ENCODE measurements around the gene ENTPD7.
A peak's percentile ranks its signal among the peaks of the same experiment; 100 is the strongest.

The ENTPD7 gene, protein sequence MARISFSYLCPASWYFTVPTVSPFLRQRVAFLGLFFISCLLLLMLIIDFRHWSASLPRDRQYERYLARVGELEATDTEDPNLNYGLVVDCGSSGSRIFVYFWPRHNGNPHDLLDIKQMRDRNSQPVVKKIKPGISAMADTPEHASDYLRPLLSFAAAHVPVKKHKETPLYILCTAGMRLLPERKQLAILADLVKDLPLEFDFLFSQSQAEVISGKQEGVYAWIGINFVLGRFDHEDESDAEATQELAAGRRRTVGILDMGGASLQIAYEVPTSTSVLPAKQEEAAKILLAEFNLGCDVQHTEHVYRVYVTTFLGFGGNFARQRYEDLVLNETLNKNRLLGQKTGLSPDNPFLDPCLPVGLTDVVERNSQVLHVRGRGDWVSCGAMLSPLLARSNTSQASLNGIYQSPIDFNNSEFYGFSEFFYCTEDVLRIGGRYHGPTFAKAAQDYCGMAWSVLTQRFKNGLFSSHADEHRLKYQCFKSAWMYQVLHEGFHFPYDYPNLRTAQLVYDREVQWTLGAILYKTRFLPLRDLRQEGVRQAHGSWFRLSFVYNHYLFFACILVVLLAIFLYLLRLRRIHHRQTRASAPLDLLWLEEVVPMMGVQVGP

DNA sequence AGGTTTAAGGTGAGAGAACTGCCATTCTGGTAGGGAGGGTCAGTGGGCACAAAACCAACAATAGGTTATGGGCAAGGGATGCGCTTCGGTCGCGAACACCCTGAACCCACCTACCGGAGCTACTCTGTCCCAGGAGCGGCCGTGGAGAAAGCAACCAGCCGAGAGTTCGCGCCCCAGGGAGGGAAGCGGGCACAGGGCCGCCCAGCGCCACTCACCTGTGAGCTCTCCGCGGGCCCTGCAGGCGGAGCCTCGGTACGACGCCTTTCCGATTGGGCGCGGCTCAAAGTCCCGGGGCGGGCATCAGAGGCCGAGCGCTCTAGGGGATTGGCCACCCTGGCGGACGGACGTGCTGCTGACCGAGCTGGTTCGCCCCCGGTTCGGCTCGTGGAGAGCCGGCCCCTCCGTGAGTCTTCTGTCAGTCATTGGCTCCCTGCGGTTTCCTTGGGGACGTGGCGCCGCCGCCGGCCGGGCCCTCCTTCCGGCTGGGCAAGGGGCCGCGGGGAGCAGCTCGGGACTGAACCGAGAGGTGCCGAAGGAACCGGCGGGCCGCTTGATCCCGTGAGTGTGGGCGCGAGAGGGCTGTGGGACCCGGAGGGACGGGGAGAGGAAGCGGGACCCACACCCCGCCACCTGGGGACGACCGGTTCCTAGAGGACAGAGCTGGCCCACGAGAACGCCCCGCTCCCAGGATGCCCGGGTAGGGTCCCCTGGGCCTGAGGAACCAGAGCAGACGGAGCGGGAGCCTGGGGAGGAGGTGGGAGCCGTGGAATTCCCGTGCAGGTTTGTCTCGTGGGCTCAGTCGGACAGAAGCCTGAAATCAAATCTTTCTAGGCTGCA, at the start of gene ENTPD7:
Gene ENTPD7, plus strand, starts transcription at position 479 of the 837 bp plus-strand sequence. CDS start 448 bp downstream, outside the sequence.
- Histone ChIP-seq H3K9me3 (ENCODE audit: insufficient read depth, low read length) (no peaks in the 10 kb centered on the region), H3K79me2 (ENCODE audit: insufficient read depth, low read length) (no peaks in the 10 kb centered on the region), H3K36me3 (ENCODE audit: low read length) (no peaks in the 10 kb centered on the region), H2AFZ (ENCODE audit: low read depth, low read length, severe bottlenecking) (peak within 1 kb of the TSS; percentile 97), H3F3A (ENCODE audit: insufficient read depth) (no peaks in the 10 kb centered on the region), H3K27me3 (ENCODE audit: low read length) (no peaks in the 10 kb centered on the region), H3K4me3 (ENCODE audit: insufficient read depth, low read length, poor library complexity, severe bottlenecking) (peak within 1 kb of the TSS; percentile 85), H4K20me1 (ENCODE audit: low read depth, low read length) (no peaks in the 10 kb centered on the region), H3K9ac (ENCODE audit: low read length) (peak within 1 kb of the TSS; percentile 78), H3K4me2 (ENCODE audit: low read depth, low read length, poor library complexity, severe bottlenecking) (peak within 1 kb of the TSS; percentile 90), H3K9me2 (replicated peaks; ENCODE audit: insufficient read depth, low read length) (no peaks in the 10 kb centered on the region), H3K27ac (ENCODE audit: low read depth, low read length) (no peak within 1 kb of the TSS)
- no peak for TF ChIP-seq EZH2phosphoT487 (conservative IDR thresholded peaks at IDR 0.05; ENCODE audit: low read length)
- TF ChIP-seq, protein P1, sequence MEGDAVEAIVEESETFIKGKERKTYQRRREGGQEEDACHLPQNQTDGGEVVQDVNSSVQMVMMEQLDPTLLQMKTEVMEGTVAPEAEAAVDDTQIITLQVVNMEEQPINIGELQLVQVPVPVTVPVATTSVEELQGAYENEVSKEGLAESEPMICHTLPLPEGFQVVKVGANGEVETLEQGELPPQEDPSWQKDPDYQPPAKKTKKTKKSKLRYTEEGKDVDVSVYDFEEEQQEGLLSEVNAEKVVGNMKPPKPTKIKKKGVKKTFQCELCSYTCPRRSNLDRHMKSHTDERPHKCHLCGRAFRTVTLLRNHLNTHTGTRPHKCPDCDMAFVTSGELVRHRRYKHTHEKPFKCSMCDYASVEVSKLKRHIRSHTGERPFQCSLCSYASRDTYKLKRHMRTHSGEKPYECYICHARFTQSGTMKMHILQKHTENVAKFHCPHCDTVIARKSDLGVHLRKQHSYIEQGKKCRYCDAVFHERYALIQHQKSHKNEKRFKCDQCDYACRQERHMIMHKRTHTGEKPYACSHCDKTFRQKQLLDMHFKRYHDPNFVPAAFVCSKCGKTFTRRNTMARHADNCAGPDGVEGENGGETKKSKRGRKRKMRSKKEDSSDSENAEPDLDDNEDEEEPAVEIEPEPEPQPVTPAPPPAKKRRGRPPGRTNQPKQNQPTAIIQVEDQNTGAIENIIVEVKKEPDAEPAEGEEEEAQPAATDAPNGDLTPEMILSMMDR (IDR thresholded peaks at IDR 0.05; ENCODE audit: insufficient read depth, low read length, poor library complexity, severe bottlenecking): no peak

DNA sequence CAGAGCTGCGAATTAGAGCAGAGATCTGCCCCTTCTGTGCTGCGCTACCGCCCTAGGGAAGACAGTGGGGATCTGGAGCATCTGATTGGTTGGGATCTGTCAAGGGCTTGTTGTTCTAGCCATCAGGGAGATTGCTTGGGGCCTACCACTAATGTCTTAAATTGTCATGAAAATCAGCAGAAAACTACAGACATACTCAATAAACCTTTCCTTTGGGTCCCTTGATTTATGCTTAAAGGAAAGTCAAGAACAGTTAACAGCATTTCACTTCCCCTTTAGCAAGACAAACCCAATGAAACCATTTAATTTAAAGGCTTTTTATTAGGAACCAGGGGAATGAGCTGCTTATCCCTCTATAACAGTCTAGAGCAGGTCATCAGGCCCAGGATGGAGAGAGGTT, 49.1 kb upstream of the ENTPD7 start:
- Histone ChIP-seq H3K9me2 (replicated peaks; ENCODE audit: insufficient read depth, low read length) (no peaks in the 10 kb centered on the region), H3K9me3 (ENCODE audit: insufficient read depth, low read length) (no peaks in the 10 kb centered on the region), H3K4me3 (ENCODE audit: insufficient read depth, low read length, poor library complexity, severe bottlenecking) (no peak overlapping the region), H3K27me3 (ENCODE audit: low read length) (no peaks in the 10 kb centered on the region), H3K9ac (ENCODE audit: low read length) (no peak overlapping the region), H3K79me2 (ENCODE audit: insufficient read depth, low read length) (no peaks in the 10 kb centered on the region), H4K20me1 (ENCODE audit: low read depth, low read length) (no peaks in the 10 kb centered on the region), H3K36me3 (ENCODE audit: low read length) (no peaks in the 10 kb centered on the region; the same call in 1 of the 2 replicates), H3K27ac (ENCODE audit: low read depth, low read length) (no peak overlapping the region), H3F3A (ENCODE audit: insufficient read depth) (no peaks in the 10 kb centered on the region), H3K4me2 (ENCODE audit: low read depth, low read length, poor library complexity, severe bottlenecking) (no peak overlapping the region), H2AFZ (ENCODE audit: low read depth, low read length, severe bottlenecking) (no peak overlapping the region)
- TF ChIP-seq, protein P1 (IDR thresholded peaks at IDR 0.05; ENCODE audit: insufficient read depth, low read length, poor library complexity, severe bottlenecking): no peak
- TF ChIP-seq EZH2phosphoT487 (conservative IDR thresholded peaks at IDR 0.05; ENCODE audit: low read length): no peak

DNA sequence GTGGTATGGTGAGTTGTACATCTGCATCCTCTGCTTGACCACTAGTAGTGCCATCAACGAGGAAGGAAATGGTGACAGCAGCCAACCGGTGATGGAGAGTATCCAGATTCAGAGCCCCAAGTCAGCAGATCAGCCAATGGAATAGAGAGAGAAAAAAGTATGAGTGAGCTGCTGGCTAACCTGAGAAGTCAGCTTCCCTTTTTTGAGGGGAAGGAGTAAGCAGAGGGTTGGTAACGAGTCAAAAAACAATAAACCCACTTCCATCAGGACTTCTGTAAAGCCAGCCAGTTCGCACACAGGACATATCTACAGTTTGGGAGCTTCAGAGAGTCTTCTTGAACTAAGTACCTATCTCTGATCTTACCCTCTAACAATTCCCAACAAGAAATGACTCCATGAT, 48.0 kb upstream of the ENTPD7 start:
- Histone ChIP-seq H3K27me3 (ENCODE audit: low read length) (no peaks in the 10 kb centered on the region), H3K4me2 (ENCODE audit: low read depth, low read length, poor library complexity, severe bottlenecking) (no peak overlapping the region), H3K9ac (ENCODE audit: low read length) (no peak overlapping the region), H3K36me3 (ENCODE audit: low read length) (no peaks in the 10 kb centered on the region; the same call in 1 of the 2 replicates), H4K20me1 (ENCODE audit: low read depth, low read length) (no peaks in the 10 kb centered on the region), H3K9me3 (ENCODE audit: insufficient read depth, low read length) (no peaks in the 10 kb centered on the region), H3K27ac (ENCODE audit: low read depth, low read length) (no peak overlapping the region), H3K4me3 (ENCODE audit: insufficient read depth, low read length, poor library complexity, severe bottlenecking) (no peak overlapping the region), H2AFZ (ENCODE audit: low read depth, low read length, severe bottlenecking) (no peak overlapping the region), H3F3A (ENCODE audit: insufficient read depth) (no peaks in the 10 kb centered on the region), H3K79me2 (ENCODE audit: insufficient read depth, low read length) (peaks cover 7% of the 10 kb centered on the region; the same call in 1 of the 2 replicates), H3K9me2 (replicated peaks; ENCODE audit: insufficient read depth, low read length) (no peaks in the 10 kb centered on the region)
- TF ChIP-seq EZH2phosphoT487 (conservative IDR thresholded peaks at IDR 0.05; ENCODE audit: low read length): no peak
- TF ChIP-seq, protein P1 (IDR thresholded peaks at IDR 0.05; ENCODE audit: insufficient read depth, low read length, poor library complexity, severe bottlenecking): no peak

Data from SU-DHL-6 (cell line).